Gastrocnemius medialis (tissue), 4 donors: Measurements from ENCODE around the gene CDS2.

ENCODE experiments used
- CTCF ChIP-seq, 5 experiments: fragments of 450-650 bp in 3 of 5; fragments of 200-600 bp in 2 of 5; sonication (generic) in 2 of 5; IDR thresholded peaks in 4 of 5; conservative IDR thresholded peaks in 1 of 5; 1 replicate in 4 of 5; 2 replicates in 1 of 5; pipeline ENCODE4 v1.5.1; 2016 to 2019; ENCODE audit warnings: antibody characterized with exemption in 5 of 5, mild to moderate bottlenecking in 3 of 5, moderate library complexity in 3 of 5
- POLR2A ChIP-seq, 2 donors: fragments of 450-650 bp; IDR thresholded peaks; one replicate each; pipeline ENCODE4 v1.6.1; 2017; ENCODE audit warnings: antibody characterized with exemption in 2 of 2, mild to moderate bottlenecking in 2 of 2, moderate library complexity in 2 of 2

GRCh38 chr20:5171790-5172164 is 45.0 kb downstream of the CDS2 start:
- no peak for TF ChIP-seq CTCF (IDR thresholded peaks at IDR 0.05 in 4 of 5, conservative IDR thresholded peaks at IDR 0.05 in 1 of 5)
- no peak for TF ChIP-seq POLR2A (IDR thresholded peaks at IDR 0.05)
